ENCODE data around the gene DNAI4. TPM values are rescaled to one million over a fixed set of nuclear protein-coding genes. Genes with fewer than 3 reads are reported as not detected.

The DNAI4 gene
- total and polyA plus RNA-seq, 2 of the 8 experiments (the other 6 are each of a cell fraction or from before 2014, with no cell fraction given) = 0.32 to 2.1 TPM

- no peaks in the 10 kb centered on the region for H3K79me1 ChIP-seq (ENCODE audit: low read depth, low read length)
- POLR2A ChIA-PET (ENCODE audit: partially characterized antibody) = no interaction called here
Measured at GRCh38 chr1:66968574-66968973, 43.9 kb upstream of the DNAI4 start.

More at GRCh38 chr1:66968574-66968973, 43.9 kb upstream of the DNAI4 start:
- H4K91ac ChIP-seq (replicated peaks; ENCODE audit: insufficient read length, low read length) = no peak overlapping the region
- 95% methylated on average over 3 of the region's 3 CpGs; no CpG with 5 or more reads in 1 of the 2 experiments for WGBS, 2 experiments (ENCODE audit: extremely low coverage in 1 of 2, insufficient coverage in 1 of 2, insufficient read length in 1 of 2, insufficient replicate concordance in 2 of 2, low coverage in 1 of 2, low lambda C conversion rate in 2 of 2, missing lambda C conversion rate in 1 of 2)
- no peak overlapping the region for H2AFZ ChIP-seq (ENCODE audit: low read length)
- FAIRE-seq = no peak
- no peaks in the 10 kb centered on the region for H3K23me2 ChIP-seq (ENCODE audit: low read depth, low read length)
- H3K9ac ChIP-seq (replicated peaks in 1 of 4; ENCODE audit: extremely low read depth in 1 of 4, low read depth in 3 of 4, low read length in 3 of 4) = no peak overlapping the region
- CTCF ChIA-PET (ENCODE audit: partially characterized antibody) = no interaction called here
- H2BK5ac ChIP-seq (ENCODE audit: low read depth, low read length) = no peak overlapping the region
- H2BK120ac ChIP-seq (replicated peaks; ENCODE audit: low read depth, low read length) = no peak overlapping the region
- H3K56ac ChIP-seq (replicated peaks; ENCODE audit: insufficient read length, low read depth, low read length) = no peak overlapping the region
- no peaks in the 10 kb centered on the region for H3K27me3 ChIP-seq (replicated peaks in 1 of 4; ENCODE audit: control insufficient read depth in 3 of 4, extremely low read depth in 1 of 4, insufficient read depth in 3 of 4, low read length in 3 of 4)
- H3K18ac ChIP-seq (ENCODE audit: extremely low read depth, low read length) = no peak overlapping the region
- no peak overlapping the region for H3K23ac ChIP-seq (ENCODE audit: insufficient read length)
- H2AK5ac ChIP-seq (ENCODE audit: low read depth, low read length) = no peak overlapping the region
- no peak for TF ChIP-seq SP1 (IDR thresholded peaks at IDR 0.05; ENCODE audit: low read depth, low read length)
- no peak for TF ChIP-seq NANOG (IDR thresholded peaks at IDR 0.05; ENCODE audit: insufficient read depth, low read depth, low read length, poor library complexity, severe bottlenecking)
- TF ChIP-seq JUN (IDR thresholded peaks at IDR 0.05; ENCODE audit: low read depth, low read length) = no peak
- TF ChIP-seq EZH2 (IDR thresholded peaks at IDR 0.05; ENCODE audit: low read depth, low read length, severe bottlenecking) = no peak
- TF ChIP-seq BCL11A (IDR thresholded peaks at IDR 0.05; ENCODE audit: low read depth in 2 of 2, low read length in 2 of 2) = no peak
- TF ChIP-seq SAP30 (IDR thresholded peaks at IDR 0.05; ENCODE audit: insufficient read depth, insufficient replicate concordance, low read length) = no peak
- TF ChIP-seq POLR2A (IDR thresholded peaks at IDR 0.05; ENCODE audit: control extremely low read depth in 1 of 2, low read depth in 2 of 2, low read length in 2 of 2) = no peak
- no peak for TF ChIP-seq SIX5 (IDR thresholded peaks at IDR 0.05; ENCODE audit: low read depth, low read length)
- TF ChIP-seq CREB1 (IDR thresholded peaks at IDR 0.05) = no peak
- TF ChIP-seq TBP (IDR thresholded peaks at IDR 0.05; ENCODE audit: low read depth, low read length) = no peak
- H3K4me2 ChIP-seq (ENCODE audit: insufficient read depth in 1 of 2, low read depth in 2 of 2, low read length in 2 of 2) = no peak overlapping the region
- H4K8ac ChIP-seq (ENCODE audit: extremely low read depth, insufficient read depth, low read length) = no peak overlapping the region
- no peaks in the 10 kb centered on the region for H3K79me2 ChIP-seq (ENCODE audit: control insufficient read depth in 1 of 2, insufficient read depth in 2 of 2, low read length in 2 of 2)
- H3K36me3 ChIP-seq (ENCODE audit: control insufficient read depth in 2 of 4, insufficient read depth in 4 of 4, low read length in 3 of 4) = peaks cover 0 to 44% (median 11%) of the 10 kb centered on the region in 4 experiments; a peak in 7 of 8 replicates
- H4K20me1 ChIP-seq (replicated peaks in 1 of 2; ENCODE audit: control insufficient read depth in 1 of 2, insufficient read depth in 2 of 2, low read length in 2 of 2) = peaks cover 2% of the 10 kb centered on the region in 2 experiments
- H3K14ac ChIP-seq (ENCODE audit: insufficient read length) = no peak overlapping the region
- no peak overlapping the region for H2BK20ac ChIP-seq (ENCODE audit: low read length)
- no peaks in the 10 kb centered on the region for H3K4me1 ChIP-seq (replicated peaks in 1 of 4; ENCODE audit: control insufficient read depth in 3 of 4, insufficient read depth in 4 of 4, low read length in 3 of 4)
- no peak overlapping the region for H2BK15ac ChIP-seq (ENCODE audit: low read length)
- H4K5ac ChIP-seq (ENCODE audit: insufficient read length, low read depth, low read length) = no peak overlapping the region
- no peaks in the 10 kb centered on the region for H3K9me3 ChIP-seq (ENCODE audit: insufficient read depth in 2 of 2, low read depth in 1 of 2, low read length in 1 of 2)
- H3K4me3 ChIP-seq (ENCODE audit: extremely low read depth in 1 of 4, insufficient read depth in 2 of 4, low read depth in 3 of 4, low read length in 4 of 4) = no peak overlapping the region
- no peak overlapping the region for H2BK12ac ChIP-seq (ENCODE audit: low read depth, low read length)
- no peak overlapping the region for H3K4ac ChIP-seq (replicated peaks; ENCODE audit: insufficient read length, low read depth, low read length)
- no peak for DNase-seq (ENCODE audit: low read depth in 1 of 2, low spot score in 2 of 2)
- no peak overlapping the region for H3K27ac ChIP-seq (ENCODE audit: low read depth, low read length)

Data from H1 (cell line).